ENCODE measurements around the gene BOC. TPM values are rescaled to one million over a fixed set of nuclear protein-coding genes. Genes with fewer than 3 reads are reported as not detected.

Gene BOC
- total RNA-seq, 1 donor from 2014 or later = 20.2 TPM

- no peak for FAIRE-seq
- no peaks in the 10 kb centered on the region for H3K27me3 Mint-ChIP-seq (ENCODE audit: low read depth, unreplicated experiment)
- no peaks in the 10 kb centered on the region for H3K36me3 ChIP-seq (ENCODE audit: insufficient read depth, low read length)
Observed at GRCh38 chr3:113163152-113163551, 48.2 kb upstream of the BOC start.

DNA sequence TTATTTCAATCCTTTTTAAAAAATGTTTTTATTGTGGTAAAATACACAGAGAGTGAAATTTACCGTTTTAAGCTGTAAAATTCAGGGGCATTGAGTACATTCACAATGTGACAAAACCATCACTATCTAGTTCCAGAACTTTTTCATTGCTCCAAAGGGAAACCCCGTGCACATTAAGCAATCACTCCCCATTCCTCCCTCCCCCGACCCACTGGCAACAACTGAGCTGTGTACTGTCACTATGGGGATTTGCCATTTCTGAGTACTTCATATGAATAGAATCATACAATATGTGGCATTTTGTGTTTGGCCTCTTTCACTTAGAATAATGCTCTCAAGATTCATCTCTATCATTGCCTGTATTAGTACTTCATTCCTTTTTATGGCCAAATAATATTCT is 45.5 kb upstream of the BOC start:
- H3K4me1 Mint-ChIP-seq (ENCODE audit: low read depth, unreplicated experiment) = peaks cover 5% of the 10 kb centered on the region
- Histone ChIP-seq H3K4me3 (ENCODE audit: insufficient read depth, low read depth, low read length) (no peak overlapping the region), H3K4me2 (ENCODE audit: low read length) (no peak overlapping the region), H4K20me1 (ENCODE audit: insufficient read depth, low read length) (no peaks in the 10 kb centered on the region), H3K9me3 (ENCODE audit: insufficient read depth, low read depth, low read length) (no peaks in the 10 kb centered on the region), H3K27ac (ENCODE audit: low read depth, low read length) (no peak overlapping the region), H3K36me3 (ENCODE audit: insufficient read depth, low read length) (no peaks in the 10 kb centered on the region), H3K9ac (ENCODE audit: low read length) (no peak overlapping the region), H3K4me1 (ENCODE audit: insufficient read depth, low read length) (peaks cover 11% of the 10 kb centered on the region), H2AFZ (ENCODE audit: low read depth, low read length) (no peak overlapping the region), H3K27me3 (ENCODE audit: insufficient read depth, low read length) (no peaks in the 10 kb centered on the region), H3K79me2 (ENCODE audit: insufficient read depth, low read length) (no peaks in the 10 kb centered on the region)
- no peaks in the 10 kb centered on the region for H3K36me3 Mint-ChIP-seq (ENCODE audit: low read depth, unreplicated experiment)
- no peaks in the 10 kb centered on the region for H3K9me3 Mint-ChIP-seq (ENCODE audit: unreplicated experiment)
- no peak for TF ChIP-seq EZH2 (IDR thresholded peaks at IDR 0.05; ENCODE audit: insufficient read depth, low read length)
- TF ChIP-seq CTCF (IDR thresholded peaks at IDR 0.05; ENCODE audit: insufficient read depth, low read depth, low read length) = no peak
- H3K27ac Mint-ChIP-seq (ENCODE audit: unreplicated experiment) = no peak overlapping the region
- H3K4me3 Mint-ChIP-seq (ENCODE audit: unreplicated experiment) = no peak overlapping the region
- DNase-seq (ENCODE audit: low read depth) (no peak), FAIRE-seq (no peak)
- no peaks in the 10 kb centered on the region for H3K27me3 Mint-ChIP-seq (ENCODE audit: low read depth, unreplicated experiment)

More at GRCh38 chr3:113163152-113163551, 48.2 kb upstream of the BOC start:
- H3K4me3 ChIP-seq (ENCODE audit: insufficient read depth, low read depth, low read length) = no peak overlapping the region
- no peak overlapping the region for H3K4me3 Mint-ChIP-seq (ENCODE audit: unreplicated experiment)
- H3K4me1 Mint-ChIP-seq (ENCODE audit: low read depth, unreplicated experiment) = peaks cover 5% of the 10 kb centered on the region
- H3K9me3 ChIP-seq (ENCODE audit: insufficient read depth, low read depth, low read length) = no peaks in the 10 kb centered on the region
- no peaks in the 10 kb centered on the region for H3K9me3 Mint-ChIP-seq (ENCODE audit: unreplicated experiment)
- H2AFZ ChIP-seq (ENCODE audit: low read depth, low read length) = no peak overlapping the region
- H3K79me2 ChIP-seq (ENCODE audit: insufficient read depth, low read length) = no peaks in the 10 kb centered on the region
- H3K27me3 ChIP-seq (ENCODE audit: insufficient read depth, low read length) = no peaks in the 10 kb centered on the region
- H4K20me1 ChIP-seq (ENCODE audit: insufficient read depth, low read length) = no peaks in the 10 kb centered on the region
- no peak overlapping the region for H3K27ac ChIP-seq (ENCODE audit: low read depth, low read length)
- H3K36me3 Mint-ChIP-seq (ENCODE audit: low read depth, unreplicated experiment) = no peaks in the 10 kb centered on the region
- no peak overlapping the region for H3K9ac ChIP-seq (ENCODE audit: low read length)
- peaks cover 11% of the 10 kb centered on the region for H3K4me1 ChIP-seq (ENCODE audit: insufficient read depth, low read length)
- no peak overlapping the region for H3K27ac Mint-ChIP-seq (ENCODE audit: unreplicated experiment)
- DNase-seq (ENCODE audit: low read depth) = no peak
- TF ChIP-seq CTCF (IDR thresholded peaks at IDR 0.05; ENCODE audit: insufficient read depth, low read depth, low read length) (no peak), EZH2 (IDR thresholded peaks at IDR 0.05; ENCODE audit: insufficient read depth, low read length) (no peak)
- H3K4me2 ChIP-seq (ENCODE audit: low read length) = no peak overlapping the region

GRCh38 chr3:113166357-113166718 is 45.0 kb upstream of the BOC start:
- no peak for DNase-seq (ENCODE audit: low read depth)
- H3K27ac ChIP-seq (ENCODE audit: low read depth, low read length) = no peak overlapping the region
- Mint-ChIP-seq H3K27me3 (ENCODE audit: low read depth, unreplicated experiment) (no peaks in the 10 kb centered on the region), H3K27ac (ENCODE audit: unreplicated experiment) (no peak overlapping the region), H3K4me1 (ENCODE audit: low read depth, unreplicated experiment) (peaks cover 5% of the 10 kb centered on the region), H3K9me3 (ENCODE audit: unreplicated experiment) (no peaks in the 10 kb centered on the region), H3K36me3 (ENCODE audit: low read depth, unreplicated experiment) (no peaks in the 10 kb centered on the region), H3K4me3 (ENCODE audit: unreplicated experiment) (no peak overlapping the region)
- H3K4me1 ChIP-seq (ENCODE audit: insufficient read depth, low read length) = peaks cover 11% of the 10 kb centered on the region
- no peak for FAIRE-seq
- H3K79me2 ChIP-seq (ENCODE audit: insufficient read depth, low read length) = no peaks in the 10 kb centered on the region
- no peaks in the 10 kb centered on the region for H3K27me3 ChIP-seq (ENCODE audit: insufficient read depth, low read length)
- H4K20me1 ChIP-seq (ENCODE audit: insufficient read depth, low read length) = no peaks in the 10 kb centered on the region
- peak overlapping the region; percentile 58 for H2AFZ ChIP-seq (ENCODE audit: low read depth, low read length)
- H3K9me3 ChIP-seq (ENCODE audit: insufficient read depth, low read depth, low read length) = no peaks in the 10 kb centered on the region
- peak overlapping the region; percentile 19 for H3K9ac ChIP-seq (ENCODE audit: low read length)
- TF ChIP-seq EZH2 (IDR thresholded peaks at IDR 0.05; ENCODE audit: insufficient read depth, low read length) (no peak), CTCF (IDR thresholded peaks at IDR 0.05; ENCODE audit: insufficient read depth, low read depth, low read length) (no peak)
- H3K36me3 ChIP-seq (ENCODE audit: insufficient read depth, low read length) = no peaks in the 10 kb centered on the region
- H3K4me2 ChIP-seq (ENCODE audit: low read length) = no peak overlapping the region
- no peak overlapping the region for H3K4me3 ChIP-seq (ENCODE audit: insufficient read depth, low read depth, low read length)
